Osteoblast (primary cell): Measurements from ENCODE around the gene TRIO. TPM values are rescaled to one million over a fixed set of nuclear protein-coding genes. Genes with fewer than 3 reads are reported as not detected.

Experiments
- DNase-seq: peaks from one replicate; pipeline ENCODE4 v3.0.0; 2011; ENCODE audit warnings: low spot score, mixed read lengths; ENCODE audit not compliant: insufficient read length; ENCODE audit errors: missing footprints
- H2AFZ ChIP-seq: 2 replicates; pipeline ENCODE4 v1.6.0; 2011; ENCODE audit warnings: mild to moderate bottlenecking, low read length
- H3K27ac ChIP-seq: 2 replicates; pipeline ENCODE4 v1.5.1; 2011; ENCODE audit warnings: mild to moderate bottlenecking, low read depth, low read length, moderate library complexity
- H3K27me3 ChIP-seq: 2 replicates; pipeline ENCODE4 v1.6.0; 2012; ENCODE audit warnings: mild to moderate bottlenecking, control low read depth, inconsistent platforms, low read length, moderate library complexity; ENCODE audit not compliant: insufficient read depth
- H3K36me3 ChIP-seq: 2 replicates; pipeline ENCODE4 v1.5.1; 2011; ENCODE audit warnings: mild to moderate bottlenecking, low read length, control low read depth, moderate library complexity; ENCODE audit not compliant: insufficient read depth
- H3K4me1 ChIP-seq: 2 replicates; pipeline ENCODE4 v1.5.1; 2011; ENCODE audit warnings: mild to moderate bottlenecking, low read length, control low read depth, moderate library complexity; ENCODE audit not compliant: insufficient read depth
- H3K4me2 ChIP-seq: 2 replicates; pipeline ENCODE4 v1.6.0; 2011; ENCODE audit warnings: mild to moderate bottlenecking, low read length; ENCODE audit not compliant: insufficient read depth
- H3K4me3 ChIP-seq: fragments of 200-600 bp; sonication (generic); 3 replicates; pipeline ENCODE4 v1.5.1; 2012; ENCODE audit warnings: mild to moderate bottlenecking, low read length, inconsistent platforms; ENCODE audit not compliant: insufficient read depth
- H3K79me2 ChIP-seq: 2 replicates; pipeline ENCODE4 v1.6.0; 2012; ENCODE audit warnings: mild to moderate bottlenecking, low read length, control low read depth, inconsistent platforms; ENCODE audit not compliant: insufficient read depth
- H3K9me3 ChIP-seq: 2 replicates; pipeline ENCODE4 v1.5.1; 2011; ENCODE audit warnings: low read depth, low read length, control low read depth
- H4K20me1 ChIP-seq: 2 replicates; pipeline ENCODE4 v1.6.0; 2012; ENCODE audit warnings: mild to moderate bottlenecking, low read length, control low read depth; ENCODE audit not compliant: insufficient read depth
- CTCF ChIP-seq: IDR thresholded peaks from 2 replicates; pipeline ENCODE4 v1.5.1; 2011; ENCODE audit warnings: mild to moderate bottlenecking, low read depth, low read length, moderate library complexity; ENCODE audit errors: extremely low read depth
- total RNA-seq: library from RNA; depleted of rRNA; stranded (reverse); fragments of >200 nt; gene quantifications from 2 replicates; pipeline ENCODE4 v1.2.3, GENCODE V29; 2012

The TRIO gene
- total RNA-seq, 1 donor: 274 TPM

- peaks cover 91% of the 10 kb centered on the region for H3K79me2 ChIP-seq
- DNase-seq: no peak
- H2AFZ ChIP-seq: no peak overlapping the region
- H3K4me3 ChIP-seq: no peak overlapping the region
- H3K9me3 ChIP-seq: no peaks in the 10 kb centered on the region
- no peak overlapping the region for H3K4me2 ChIP-seq
- H3K27ac ChIP-seq: no peak overlapping the region
- no peak for TF ChIP-seq CTCF
- no peaks in the 10 kb centered on the region for H3K4me1 ChIP-seq
- H3K27me3 ChIP-seq: no peaks in the 10 kb centered on the region
- peaks cover 48% of the 10 kb centered on the region for H4K20me1 ChIP-seq
- H3K36me3 ChIP-seq: peaks cover 89% of the 10 kb centered on the region
Measured at GRCh38 chr5:14330291-14330690, 187.1 kb downstream of the TRIO start.

DNA sequence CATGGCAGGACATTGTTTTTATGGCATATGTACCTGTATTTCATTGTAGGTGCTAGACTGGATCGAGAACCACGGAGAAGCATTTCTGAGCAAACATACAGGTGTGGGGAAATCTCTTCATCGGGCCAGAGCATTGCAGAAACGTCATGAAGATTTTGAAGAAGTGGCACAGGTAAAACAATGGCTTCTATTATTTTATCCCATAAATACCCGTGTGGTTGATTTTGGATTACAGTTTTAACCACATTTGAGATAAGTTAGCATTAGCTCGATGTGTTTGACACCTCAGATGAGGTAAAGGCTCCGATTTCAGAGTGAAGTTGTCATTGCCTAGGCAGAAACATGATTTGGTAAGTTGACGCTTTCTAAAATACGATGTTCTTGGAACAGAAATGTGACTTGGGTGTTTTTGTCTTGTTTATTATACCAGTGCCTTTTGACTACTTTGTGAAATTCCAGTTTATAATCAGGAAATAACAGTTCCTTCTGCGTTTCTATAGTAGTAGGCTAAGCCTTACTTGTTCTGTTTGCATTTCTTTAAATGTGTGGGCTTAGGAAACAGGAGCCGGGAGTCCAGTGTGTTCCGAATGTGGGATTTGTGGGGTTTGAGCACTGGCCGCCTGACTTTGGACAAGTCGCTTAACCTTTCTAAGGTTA, 187.7 kb downstream of the TRIO start:
- H3K27me3 ChIP-seq: no peaks in the 10 kb centered on the region
- no peak for TF ChIP-seq CTCF
- peaks cover 45% of the 10 kb centered on the region for H4K20me1 ChIP-seq
- H3K79me2 ChIP-seq: peaks cover 90% of the 10 kb centered on the region
- no peak overlapping the region for H3K27ac ChIP-seq
- no peak overlapping the region for H2AFZ ChIP-seq
- H3K36me3 ChIP-seq: peaks cover 89% of the 10 kb centered on the region
- H3K4me2 ChIP-seq: no peak overlapping the region
- no peak overlapping the region for H3K4me3 ChIP-seq
- DNase-seq: no peak
- no peaks in the 10 kb centered on the region for H3K9me3 ChIP-seq
- no peaks in the 10 kb centered on the region for H3K4me1 ChIP-seq

DNA sequence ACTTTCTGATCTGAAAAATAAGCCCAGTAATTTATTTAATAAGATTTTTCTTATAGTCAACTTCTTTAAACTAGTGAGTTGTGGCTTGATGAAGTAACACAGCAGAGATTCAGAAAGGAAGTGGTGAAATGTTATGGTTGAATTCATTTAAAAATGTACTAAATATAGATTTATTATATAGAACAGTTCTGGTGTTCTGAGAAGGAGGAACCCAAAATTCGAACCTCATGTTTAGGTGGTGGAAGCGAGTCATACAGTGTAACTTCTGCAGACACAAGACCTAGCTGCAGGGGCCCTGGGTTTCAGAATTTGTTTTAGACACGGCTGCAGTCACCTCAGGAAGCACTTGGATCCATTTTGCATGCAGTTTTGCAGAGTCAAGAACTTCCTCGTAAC, 188.2 kb downstream of the TRIO start:
- TF ChIP-seq CTCF: no peak
- H3K27me3 ChIP-seq: no peaks in the 10 kb centered on the region
- H3K79me2 ChIP-seq: peaks cover 90% of the 10 kb centered on the region
- no peaks in the 10 kb centered on the region for H3K9me3 ChIP-seq
- no peak overlapping the region for H3K4me3 ChIP-seq
- H3K4me1 ChIP-seq: no peaks in the 10 kb centered on the region
- H3K4me2 ChIP-seq: no peak overlapping the region
- peak; percentile 15 for DNase-seq
- no peak overlapping the region for H3K27ac ChIP-seq
- peaks cover 45% of the 10 kb centered on the region for H4K20me1 ChIP-seq
- no peak overlapping the region for H2AFZ ChIP-seq
- peaks cover 89% of the 10 kb centered on the region for H3K36me3 ChIP-seq

- no peak overlapping the region for H3K4me3 ChIP-seq
Measured at GRCh38 chr5:14332038-14332631, 189.0 kb downstream of the TRIO start.

More at GRCh38 chr5:14332038-14332631, 189.0 kb downstream of the TRIO start:
- Histone ChIP-seq H3K79me2 (peaks cover 92% of the 10 kb centered on the region), H3K4me1 (no peaks in the 10 kb centered on the region), H4K20me1 (peaks cover 46% of the 10 kb centered on the region), H2AFZ (no peak overlapping the region), H3K36me3 (peaks cover 94% of the 10 kb centered on the region), H3K27me3 (no peaks in the 10 kb centered on the region), H3K4me2 (no peak overlapping the region), H3K27ac (no peak overlapping the region), H3K9me3 (no peaks in the 10 kb centered on the region)
- no peak for DNase-seq
- no peak for TF ChIP-seq CTCF
